SU-DHL-6 (cell line): Measurements from ENCODE around the gene MRPS22.

ENCODE experiments used
- CTCF ChIP-seq: fragments of 200-600 bp; sonication (generic); IDR thresholded peaks from one replicate; pipeline ENCODE4 v1.5.1; 2017; ENCODE audit warnings: antibody characterized with exemption, mild to moderate bottlenecking, low read length, moderate library complexity; ENCODE audit not compliant: insufficient read depth, poor library complexity, severe bottlenecking
- EZH2phosphoT487 ChIP-seq: fragments of 200-600 bp; sonication (generic), shearing (Covaris generic); conservative IDR thresholded peaks from 2 replicates; pipeline ENCODE4 v1.6.1; 2018; ENCODE audit warnings: mild to moderate bottlenecking, antibody characterized with exemption, low read length, moderate library complexity, mixed read lengths

- TF ChIP-seq CTCF (no peak), EZH2phosphoT487 (no peak)
These were observed 46.1 kb upstream of the MRPS22 start for GRCh38 chr3:139297588-139298311.
